HepG2 (cell line): ENCODE measurements around the gene GNAI2. TPM values are rescaled to one million over a fixed set of nuclear protein-coding genes. Genes with fewer than 3 reads are reported as not detected.

Experiments
- E2F5 ChIP-seq: sonication (generic); formaldehyde crosslinking; conservative IDR thresholded peaks from 2 replicates; pipeline ENCODE4 v1.4.0; 2020; ENCODE audit warnings: missing genetic modification reagents
- ELF3 ChIP-seq: IDR thresholded peaks from 2 replicates; pipeline ENCODE4 v1.6.1; 2016; ENCODE audit warnings: missing genetic modification reagents, missing compliant biosample characterization
- GLI4 ChIP-seq: sonication (generic); formaldehyde crosslinking; IDR thresholded peaks from 2 replicates; pipeline ENCODE4 v1.5.1; 2020; ENCODE audit warnings: missing genetic modification reagents, mild to moderate bottlenecking, moderate library complexity, borderline replicate concordance
- HDAC1 ChIP-seq: sonication (generic); formaldehyde crosslinking; IDR thresholded peaks from 2 replicates; pipeline ENCODE4 v1.5.1; 2020; ENCODE audit warnings: mild to moderate bottlenecking, missing genetic modification reagents
- KMT2A ChIP-seq: sonication (generic); formaldehyde crosslinking; IDR thresholded peaks from 2 replicates; pipeline ENCODE4 v1.4.0; 2020; ENCODE audit warnings: missing genetic modification reagents
- KMT2B ChIP-seq: IDR thresholded peaks from 2 replicates; pipeline ENCODE4 v1.6.1; 2016; ENCODE audit warnings: missing genetic modification reagents, missing compliant biosample characterization
- MLXIP ChIP-seq: sonication (generic); formaldehyde crosslinking; IDR thresholded peaks from 2 replicates; pipeline ENCODE4 v1.9.0; 2021; ENCODE audit warnings: missing genetic modification reagents, borderline replicate concordance
- PBX2 ChIP-seq: IDR thresholded peaks from 2 replicates; pipeline ENCODE4 v1.6.1; 2016; ENCODE audit warnings: control low read depth
- RAD21 ChIP-seq: fragments of 450-650 bp; formaldehyde crosslinking; IDR thresholded peaks from 2 replicates; pipeline ENCODE4 v1.5.0; 2020; ENCODE audit warnings: mild to moderate bottlenecking
- TGIF2 ChIP-seq: IDR thresholded peaks from 2 replicates; pipeline ENCODE4 v1.6.1; 2016; ENCODE audit warnings: control low read depth, missing compliant biosample characterization
- THAP9 ChIP-seq: sonication (generic); formaldehyde crosslinking; IDR thresholded peaks from 2 replicates; pipeline ENCODE4; 2020; ENCODE audit warnings: missing genetic modification reagents, mild to moderate bottlenecking, borderline replicate concordance
- ZNF18 ChIP-seq: sonication (generic); formaldehyde crosslinking; IDR thresholded peaks from 2 replicates; pipeline ENCODE4 v1.8.0; 2022; ENCODE audit warnings: mild to moderate bottlenecking, missing genetic modification reagents; ENCODE audit not compliant: insufficient replicate concordance
- ZNF205 ChIP-seq: IDR thresholded peaks from 2 replicates; pipeline ENCODE4 v1.6.1; 2018; ENCODE audit warnings: missing biosample characterization, missing genetic modification reagents
- ZNF460 ChIP-seq: sonication (generic); formaldehyde crosslinking; IDR thresholded peaks from 2 replicates; pipeline ENCODE4 v1.5.1; 2020; ENCODE audit warnings: missing genetic modification reagents, mild to moderate bottlenecking, borderline replicate concordance
- ZNF660 ChIP-seq: sonication (generic); formaldehyde crosslinking; IDR thresholded peaks from 2 replicates; pipeline ENCODE4 v1.5.1; 2020; ENCODE audit warnings: mild to moderate bottlenecking, low read depth, missing genetic modification reagents, borderline replicate concordance
- polyA plus RNA-seq, 8 experiments: library from polyadenylated mRNA; depleted of rRNA in 3 of 8; stranded (reverse) in 7 of 8; unstranded in 1 of 8; fragments of >200 nt; fragmentation: Illumina TruSeq in 4 of 8; extraction: Trizol in 4 of 8; gene quantifications; 2 replicates each; pipeline versions ENCODE4 v1.2.1 to v1.2.3, GENCODE V29; 2011 to 2016; ENCODE audit warnings: low read depth in 4 of 8, missing spikeins in 1 of 8, mixed read lengths in 1 of 8; ENCODE audit not compliant: insufficient read depth in 1 of 8
- total RNA-seq, 5 experiments: library from RNA; depleted of rRNA; stranded (reverse); fragments of >200 nt; fragmentation: Illumina TruSeq; extraction: Trizol; gene quantifications; 2 replicates each; pipeline ENCODE4 v1.2.3, GENCODE V29; 2016; ENCODE audit warnings: low read depth in 1 of 5
- TF ChIP-seq, protein P1 (sequence below): sonication (generic); formaldehyde crosslinking; IDR thresholded peaks from 2 replicates; pipeline ENCODE4 v1.8.0; 2022; ENCODE audit warnings: low read depth, missing genetic modification reagents

The GNAI2 gene
- total and polyA plus RNA-seq, 2 of the 13 experiments (the other 11 are each of a cell fraction or from before 2014, with no cell fraction given) = 51.1 to 66.2 TPM

DNA sequence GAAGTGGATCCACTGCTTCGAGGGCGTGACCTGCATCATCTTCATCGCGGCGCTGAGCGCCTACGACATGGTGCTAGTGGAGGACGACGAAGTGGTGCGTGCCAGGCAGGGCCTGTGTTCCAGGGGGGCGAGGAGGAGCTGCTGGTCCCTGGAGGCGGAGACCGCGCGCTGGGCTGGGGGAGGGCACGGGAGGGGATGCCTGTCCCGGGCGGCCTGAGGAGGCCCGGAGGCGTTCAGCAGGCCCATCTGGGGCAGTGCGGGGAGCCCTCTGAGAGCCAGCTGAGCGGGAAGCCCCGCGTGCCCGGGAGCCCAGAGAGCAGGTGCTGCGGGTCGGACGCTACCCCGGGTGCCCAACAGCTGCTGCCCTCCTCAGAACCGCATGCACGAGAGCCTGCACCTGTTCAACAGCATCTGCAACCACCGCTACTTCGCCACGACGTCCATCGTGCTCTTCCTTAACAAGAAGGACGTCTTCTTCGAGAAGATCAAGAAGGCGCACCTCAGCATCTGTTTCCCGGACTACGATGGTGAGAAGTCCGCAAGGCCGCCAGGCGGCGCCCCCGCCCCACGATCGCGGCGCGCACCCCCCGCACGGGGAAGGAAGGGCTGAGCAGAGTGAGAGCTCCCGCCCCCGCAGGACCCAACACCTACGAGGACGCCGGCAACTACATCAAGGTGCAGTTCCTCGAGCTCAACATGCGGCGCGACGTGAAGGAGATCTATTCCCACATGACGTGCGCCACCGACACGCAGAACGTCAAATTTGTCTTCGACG, 41.7 kb upstream of the GNAI2 start (continued):
- TF ChIP-seq ZNF460 (CRISPR knock-in tag) (no peak), GLI4 (CRISPR knock-in tag) (no peak), E2F5 (CRISPR knock-in tag) (no peak), RAD21 (peak; percentile 99), KMT2A (CRISPR knock-in tag) (peak; percentile 62; the same call in 1 of the 2 replicates), ZNF660 (CRISPR knock-in tag) (no peak), ZNF18 (CRISPR knock-in tag) (no peak), HDAC1 (CRISPR knock-in tag) (peak; percentile 55), TGIF2 (CRISPR knock-in tag) (no peak), ZNF205 (no peak; the same call in 1 of the 2 replicates), THAP9 (CRISPR knock-in tag) (no peak), MLXIP (CRISPR knock-in tag) (no peak), ELF3 (CRISPR knock-in tag) (no peak), KMT2B (CRISPR knock-in tag) (no peak), PBX2 (CRISPR knock-in tag) (no peak)
- TF ChIP-seq, protein P1, sequence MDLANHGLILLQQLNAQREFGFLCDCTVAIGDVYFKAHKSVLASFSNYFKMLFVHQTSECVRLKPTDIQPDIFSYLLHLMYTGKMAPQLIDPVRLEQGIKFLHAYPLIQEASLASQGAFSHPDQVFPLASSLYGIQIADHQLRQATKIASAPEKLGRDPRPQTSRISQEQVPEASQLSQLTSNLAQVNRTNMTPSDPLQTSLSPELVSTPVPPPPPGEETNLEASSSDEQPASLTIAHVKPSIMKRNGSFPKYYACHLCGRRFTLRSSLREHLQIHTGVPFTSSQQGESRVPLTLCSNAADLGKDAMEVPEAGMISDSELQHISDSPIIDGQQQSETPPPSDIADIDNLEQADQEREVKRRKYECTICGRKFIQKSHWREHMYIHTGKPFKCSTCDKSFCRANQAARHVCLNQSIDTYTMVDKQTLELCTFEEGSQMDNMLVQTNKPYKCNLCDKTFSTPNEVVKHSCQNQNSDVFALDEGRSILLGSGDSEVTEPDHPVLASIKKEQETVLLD (CRISPR knock-in tag) = no peak
